Astrocyte (in vitro differentiated cells and primary cell): ENCODE results near the gene TRAF3IP1. TPM values are rescaled to one million over a fixed set of nuclear protein-coding genes. Genes with fewer than 3 reads are reported as not detected.

Experiments used
- DNase-seq: peaks from one replicate; pipeline ENCODE4 v3.0.0-alpha.2; 2010; ENCODE audit warnings: low read depth
- FAIRE-seq: peaks from 2 replicates; lab custom pipeline; 2011; peaks lifted over from hg19 to GRCh38; lab: Jason Lieb, UNC
- H2AFZ ChIP-seq: 2 replicates; pipeline ENCODE4 v1.6.0; 2012; ENCODE audit warnings: low read depth, low read length, inconsistent platforms
- H3K27ac ChIP-seq: 2 replicates; pipeline ENCODE4 v1.5.1; 2011; ENCODE audit warnings: low read depth, low read length, inconsistent platforms
- H3K27me3 ChIP-seq: 2 replicates; pipeline ENCODE4 v1.6.0; 2011; ENCODE audit warnings: low read length, inconsistent platforms; ENCODE audit not compliant: insufficient read depth
- H3K36me3 ChIP-seq: 2 replicates; pipeline ENCODE4 v1.5.1; 2011; ENCODE audit warnings: low read length, inconsistent platforms; ENCODE audit not compliant: insufficient read depth
- H3K4me1 ChIP-seq: 2 replicates; pipeline ENCODE4 v1.5.1; 2011; ENCODE audit warnings: low read length, inconsistent platforms; ENCODE audit not compliant: insufficient read depth
- H3K4me2 ChIP-seq: 2 replicates; pipeline ENCODE4 v1.6.0; 2012; ENCODE audit warnings: low read length, inconsistent platforms
- H3K4me3 ChIP-seq: 2 replicates; pipeline ENCODE4 v1.5.1; 2011; ENCODE audit warnings: low read depth, mild to moderate bottlenecking, low read length, inconsistent platforms; ENCODE audit not compliant: insufficient read depth
- H3K79me2 ChIP-seq: 2 replicates; pipeline ENCODE4 v1.6.0; 2012; ENCODE audit warnings: mild to moderate bottlenecking, low read length, inconsistent platforms; ENCODE audit not compliant: insufficient read depth
- H3K9ac ChIP-seq: 2 replicates; pipeline ENCODE4 v1.6.0; 2012; ENCODE audit warnings: mild to moderate bottlenecking, low read length, inconsistent platforms
- H3K9me3 ChIP-seq: 2 replicates; pipeline ENCODE4 v1.5.1; 2012; ENCODE audit warnings: low read depth, mild to moderate bottlenecking, low read length, inconsistent platforms; ENCODE audit not compliant: insufficient read depth
- H4K20me1 ChIP-seq: 2 replicates; pipeline ENCODE4 v1.6.0; 2012; ENCODE audit warnings: low read length, inconsistent platforms; ENCODE audit not compliant: insufficient read depth
- H3K27ac Mint-ChIP-seq: one replicate; pipeline ENCODE4 v1.8.0; 2021; ENCODE audit warnings: mild to moderate bottlenecking, mixed read lengths; ENCODE audit not compliant: unreplicated experiment
- H3K27me3 Mint-ChIP-seq: one replicate; pipeline ENCODE4 v1.8.0; 2021; ENCODE audit warnings: low read depth, mixed read lengths; ENCODE audit not compliant: unreplicated experiment
- H3K36me3 Mint-ChIP-seq: one replicate; pipeline ENCODE4 v1.8.0; 2021; ENCODE audit warnings: low read depth, mixed read lengths; ENCODE audit not compliant: unreplicated experiment
- H3K4me1 Mint-ChIP-seq: one replicate; pipeline ENCODE4 v1.8.0; 2021; ENCODE audit warnings: low read depth, mixed read lengths; ENCODE audit not compliant: unreplicated experiment
- H3K4me3 Mint-ChIP-seq: one replicate; pipeline ENCODE4 v1.8.0; 2021; ENCODE audit warnings: mild to moderate bottlenecking, moderate library complexity, mixed read lengths; ENCODE audit not compliant: unreplicated experiment
- H3K9me3 Mint-ChIP-seq: one replicate; pipeline ENCODE4 v1.8.0; 2021; ENCODE audit warnings: mild to moderate bottlenecking, mixed read lengths; ENCODE audit not compliant: unreplicated experiment
- CTCF ChIP-seq: IDR thresholded peaks from 2 replicates; pipeline ENCODE4 v1.5.1; 2011; ENCODE audit warnings: low read depth, mild to moderate bottlenecking, inconsistent platforms, low read length, moderate library complexity; ENCODE audit not compliant: insufficient read depth
- EZH2 ChIP-seq: IDR thresholded peaks from 2 replicates; pipeline ENCODE4 v1.6.1; 2012; ENCODE audit warnings: mild to moderate bottlenecking, low read length, inconsistent platforms; ENCODE audit not compliant: insufficient read depth
- total RNA-seq: library from RNA; stranded (reverse); gene quantifications from 2 replicates; pipeline ENCODE4 v1.2.1, GENCODE V29; 2021

The TRAF3IP1 gene
- total RNA-seq, 1 donor from 2014 or later, result 19.6 TPM

- DNase-seq, result no peak
- H3K36me3 Mint-ChIP-seq, result no peaks in the 10 kb centered on the region
- no peak for FAIRE-seq
Measured at GRCh38 chr2:238302751-238303150, 17.6 kb upstream of the TRAF3IP1 start.

GRCh38 chr2:238304116-238304515 lies 16.2 kb upstream of the TRAF3IP1 start:
- no peak overlapping the region for H3K4me3 ChIP-seq
- peaks cover 27% of the 10 kb centered on the region for H3K27me3 Mint-ChIP-seq
- H3K27me3 ChIP-seq, result peaks cover 3% of the 10 kb centered on the region
- no peak for TF ChIP-seq EZH2
- no peak for TF ChIP-seq CTCF
- no peaks in the 10 kb centered on the region for H3K79me2 ChIP-seq
- no peak overlapping the region for H3K4me3 Mint-ChIP-seq
- H3K4me1 Mint-ChIP-seq, result no peaks in the 10 kb centered on the region
- no peaks in the 10 kb centered on the region for H4K20me1 ChIP-seq
- no peak overlapping the region for H2AFZ ChIP-seq
- no peaks in the 10 kb centered on the region for H3K36me3 ChIP-seq
- H3K36me3 Mint-ChIP-seq, result no peaks in the 10 kb centered on the region
- no peak for DNase-seq
- H3K4me2 ChIP-seq, result no peak overlapping the region
- H3K4me1 ChIP-seq, result no peaks in the 10 kb centered on the region
- H3K9me3 ChIP-seq, result no peaks in the 10 kb centered on the region
- H3K9ac ChIP-seq, result no peak overlapping the region
- H3K9me3 Mint-ChIP-seq, result no peaks in the 10 kb centered on the region
- no peak for FAIRE-seq
- H3K27ac Mint-ChIP-seq, result no peak overlapping the region
- H3K27ac ChIP-seq, result no peak overlapping the region

More at GRCh38 chr2:238302751-238303150, 17.6 kb upstream of the TRAF3IP1 start:
- Histone ChIP-seq H3K36me3 (no peaks in the 10 kb centered on the region), H3K4me3 (no peak overlapping the region), H3K4me1 (no peaks in the 10 kb centered on the region), H3K9me3 (no peaks in the 10 kb centered on the region), H4K20me1 (no peaks in the 10 kb centered on the region), H2AFZ (no peak overlapping the region), H3K27ac (no peak overlapping the region), H3K27me3 (peaks cover 3% of the 10 kb centered on the region), H3K79me2 (no peaks in the 10 kb centered on the region), H3K9ac (no peak overlapping the region), H3K4me2 (no peak overlapping the region)
- no peak for TF ChIP-seq CTCF
- TF ChIP-seq EZH2, result no peak
- Mint-ChIP-seq H3K4me1 (no peaks in the 10 kb centered on the region), H3K9me3 (no peaks in the 10 kb centered on the region), H3K27ac (no peak overlapping the region), H3K27me3 (peaks cover 18% of the 10 kb centered on the region), H3K4me3 (no peak overlapping the region)

GRCh38 chr2:238305092-238305862 lies 15.0 kb upstream of the TRAF3IP1 start:
- no peaks in the 10 kb centered on the region for H4K20me1 ChIP-seq
- H3K36me3 ChIP-seq, result no peaks in the 10 kb centered on the region
- H3K9ac ChIP-seq, result no peak overlapping the region
- TF ChIP-seq CTCF (no peak), EZH2 (no peak)
- no peak overlapping the region for H3K4me3 ChIP-seq
- H3K27ac ChIP-seq, result no peak overlapping the region
- Mint-ChIP-seq H3K4me3 (no peak overlapping the region), H3K36me3 (no peaks in the 10 kb centered on the region), H3K4me1 (no peaks in the 10 kb centered on the region), H3K27me3 (peaks cover 28% of the 10 kb centered on the region), H3K9me3 (no peaks in the 10 kb centered on the region), H3K27ac (peak overlapping the region; percentile 4)
- FAIRE-seq (no peak), DNase-seq (no peak)
- H3K4me1 ChIP-seq, result no peaks in the 10 kb centered on the region
- no peaks in the 10 kb centered on the region for H3K9me3 ChIP-seq
- no peaks in the 10 kb centered on the region for H3K79me2 ChIP-seq
- peaks cover 3% of the 10 kb centered on the region for H3K27me3 ChIP-seq
- H2AFZ ChIP-seq, result no peak overlapping the region
- no peak overlapping the region for H3K4me2 ChIP-seq
